ENCODE results near the gene FASTK. TPM values are rescaled to one million over a fixed set of nuclear protein-coding genes. Genes with fewer than 3 reads are reported as not detected.
A peak's percentile ranks its signal among the peaks of the same experiment; 100 is the strongest.

FASTK gene
- polyA plus RNA-seq, 1 experiment: 89.9 TPM

DNA sequence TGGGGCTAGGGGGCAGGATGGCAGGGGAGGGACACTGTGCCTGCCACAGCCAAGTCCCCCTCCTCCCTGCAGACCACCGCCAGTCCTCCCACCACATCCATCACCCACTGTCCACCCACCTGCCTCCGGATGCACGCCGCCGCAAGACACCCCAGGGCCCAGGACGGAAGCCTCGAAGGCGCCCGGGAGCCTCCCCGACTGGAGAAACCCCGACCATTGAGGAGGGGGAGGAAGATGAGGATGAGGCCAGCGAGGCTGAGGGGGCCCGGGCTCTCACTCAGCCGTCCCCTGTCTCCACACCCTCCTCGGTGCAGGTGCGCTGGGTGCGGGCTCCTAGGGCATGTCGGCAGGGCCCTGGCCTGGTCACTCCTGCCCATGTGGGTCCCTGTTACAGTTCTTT lies 16.2 kb downstream of the FASTK start:
- no peak for DNase-seq (ENCODE audit: low read depth)
- ChIA-PET POLR2A (no interaction called here), CTCF (interaction anchor here (1.0 kb wide), 1 partner anchor 46 kb away, joined by 3 read pairs; no protein-coding TSS in a partner anchor)
- no peaks in the 10 kb centered on the region for H3K27me3 ChIP-seq (ENCODE audit: control insufficient read depth, insufficient read depth, low read length)
- H3K36me3 ChIP-seq (ENCODE audit: control insufficient read depth, insufficient read depth, low read length): peaks cover 35% of the 10 kb centered on the region
- TF ChIP-seq, protein P1, sequence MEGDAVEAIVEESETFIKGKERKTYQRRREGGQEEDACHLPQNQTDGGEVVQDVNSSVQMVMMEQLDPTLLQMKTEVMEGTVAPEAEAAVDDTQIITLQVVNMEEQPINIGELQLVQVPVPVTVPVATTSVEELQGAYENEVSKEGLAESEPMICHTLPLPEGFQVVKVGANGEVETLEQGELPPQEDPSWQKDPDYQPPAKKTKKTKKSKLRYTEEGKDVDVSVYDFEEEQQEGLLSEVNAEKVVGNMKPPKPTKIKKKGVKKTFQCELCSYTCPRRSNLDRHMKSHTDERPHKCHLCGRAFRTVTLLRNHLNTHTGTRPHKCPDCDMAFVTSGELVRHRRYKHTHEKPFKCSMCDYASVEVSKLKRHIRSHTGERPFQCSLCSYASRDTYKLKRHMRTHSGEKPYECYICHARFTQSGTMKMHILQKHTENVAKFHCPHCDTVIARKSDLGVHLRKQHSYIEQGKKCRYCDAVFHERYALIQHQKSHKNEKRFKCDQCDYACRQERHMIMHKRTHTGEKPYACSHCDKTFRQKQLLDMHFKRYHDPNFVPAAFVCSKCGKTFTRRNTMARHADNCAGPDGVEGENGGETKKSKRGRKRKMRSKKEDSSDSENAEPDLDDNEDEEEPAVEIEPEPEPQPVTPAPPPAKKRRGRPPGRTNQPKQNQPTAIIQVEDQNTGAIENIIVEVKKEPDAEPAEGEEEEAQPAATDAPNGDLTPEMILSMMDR (IDR thresholded peaks at IDR 0.05; ENCODE audit: insufficient read depth, low read depth, low read length): no peak
- no peak overlapping the region for H3K4me3 ChIP-seq (ENCODE audit: low read depth, low read length)

DNA sequence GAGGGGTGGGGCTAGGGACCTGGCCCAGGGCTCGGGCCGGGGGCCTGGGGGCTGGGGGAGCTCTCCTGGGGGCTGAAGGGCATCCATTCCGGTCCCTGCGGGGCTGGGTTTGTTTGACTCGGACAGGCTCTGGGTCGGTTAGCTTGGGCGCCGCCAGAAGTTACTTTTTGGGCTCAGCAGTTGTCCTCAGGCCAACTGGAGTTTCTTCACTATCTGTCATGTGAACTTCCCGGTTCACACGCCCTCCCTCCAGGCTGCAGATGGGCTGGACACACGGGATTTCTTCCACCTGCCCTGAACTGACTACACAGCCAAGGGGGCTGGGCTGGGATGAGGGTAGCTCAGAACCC lies 17.4 kb downstream of the FASTK start:
- ChIA-PET CTCF (interaction anchor here (0.6 to 1.0 kb wide), 3 partner anchors 14 to 47 kb away, joined by 3 read pairs; no protein-coding TSS in a partner anchor), POLR2A (no interaction called here)

DNA sequence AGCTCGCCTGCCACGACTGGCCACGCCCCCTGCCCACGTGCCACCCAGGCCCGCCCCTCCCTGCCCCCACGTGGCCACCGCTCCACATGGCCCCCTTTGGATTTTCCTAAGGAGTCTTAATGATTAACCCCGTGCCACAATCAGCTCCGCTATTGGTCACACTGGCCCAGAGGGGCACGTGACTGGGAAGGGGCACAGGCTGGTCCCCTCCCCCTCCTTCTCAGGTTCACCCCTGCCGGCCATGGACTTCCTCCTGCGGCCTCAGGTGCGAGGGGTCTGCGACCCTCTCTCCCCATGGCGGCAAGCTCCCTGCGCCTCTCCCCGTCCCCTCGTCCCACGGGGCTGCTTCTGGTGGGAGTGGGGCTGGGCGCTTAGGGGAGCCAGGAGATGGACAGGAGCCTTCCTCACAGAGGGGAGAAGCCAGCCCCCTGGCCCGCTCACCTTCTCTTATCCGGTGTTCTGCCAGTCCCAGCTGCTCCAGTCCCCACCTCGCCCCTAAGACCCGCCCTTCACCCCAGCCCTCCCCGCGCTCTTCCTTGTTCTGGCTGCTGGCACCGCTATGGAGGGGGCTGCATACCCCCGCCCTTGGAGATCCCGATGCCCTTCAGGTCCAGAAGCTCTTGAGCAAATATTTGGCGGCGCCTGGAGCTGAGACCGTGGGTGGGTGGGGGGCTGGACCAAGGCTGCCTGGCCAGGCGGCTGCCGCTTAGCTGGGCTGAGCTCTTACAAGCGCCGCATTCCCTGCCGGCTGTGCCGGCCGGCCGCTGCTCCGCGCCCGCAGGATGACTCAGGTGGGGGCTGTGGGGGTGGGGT lies 18.0 kb downstream of the FASTK start:
- DNase-seq (ENCODE audit: low read depth): no peak
- H3K4me3 ChIP-seq (ENCODE audit: low read depth, low read length): peak overlapping the region; percentile 16
- CTCF ChIA-PET: interaction anchor here (0.6 to 2.5 kb wide), 4 partner anchors 15 to 44 kb away, joined by 3 to 5 read pairs (median 3); partner anchors contain the start of gene FASTK
- POLR2A ChIA-PET: interaction anchor here (0.6 kb wide), 2 partner anchors 13 to 79 kb away, joined by 4 to 5 read pairs; no protein-coding TSS in a partner anchor
- TF ChIP-seq, protein P1 (IDR thresholded peaks at IDR 0.05; ENCODE audit: insufficient read depth, low read depth, low read length): no peak
- H3K27me3 ChIP-seq (ENCODE audit: control insufficient read depth, insufficient read depth, low read length): no peaks in the 10 kb centered on the region
- peaks cover 26% of the 10 kb centered on the region for H3K36me3 ChIP-seq (ENCODE audit: control insufficient read depth, insufficient read depth, low read length)

More for the DNA sequence above, 17.4 kb downstream of the FASTK start:
- TF ChIP-seq, protein P1 (IDR thresholded peaks at IDR 0.05; ENCODE audit: insufficient read depth, low read depth, low read length): no peak
- H3K27me3 ChIP-seq (ENCODE audit: control insufficient read depth, insufficient read depth, low read length): no peaks in the 10 kb centered on the region
- H3K36me3 ChIP-seq (ENCODE audit: control insufficient read depth, insufficient read depth, low read length): peaks cover 30% of the 10 kb centered on the region
- H3K4me3 ChIP-seq (ENCODE audit: low read depth, low read length): peak overlapping the region; percentile 6; the same call in 1 of the 2 replicates
- no peak for DNase-seq (ENCODE audit: low read depth)

DNA sequence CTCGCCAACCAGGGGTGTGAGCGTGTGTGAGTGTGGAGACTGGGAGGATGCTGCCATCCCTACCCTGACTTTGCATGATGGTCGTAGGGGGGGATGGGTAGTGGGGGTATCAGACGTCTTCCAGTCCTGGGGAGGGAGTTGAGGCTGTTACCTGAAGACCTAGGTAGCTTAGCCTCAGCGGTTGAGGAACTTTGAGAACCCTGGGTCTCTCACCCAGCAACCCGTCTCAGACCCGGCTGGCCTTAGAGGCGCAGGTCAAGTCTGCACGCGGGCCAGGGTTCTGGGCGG lies 18.6 kb downstream of the FASTK start:
- POLR2A ChIA-PET: no interaction called here

More for the DNA sequence above, 18.6 kb downstream of the FASTK start:
- CTCF ChIA-PET: interaction anchor here (2.5 kb wide), 1 partner anchor 19 kb away, joined by 5 read pairs; the partner anchor contains the start of gene FASTK
- Histone ChIP-seq H3K4me3 (ENCODE audit: low read depth, low read length) (no peak overlapping the region), H3K27me3 (ENCODE audit: control insufficient read depth, insufficient read depth, low read length) (no peaks in the 10 kb centered on the region), H3K36me3 (ENCODE audit: control insufficient read depth, insufficient read depth, low read length) (peaks cover 22% of the 10 kb centered on the region)
- TF ChIP-seq, protein P1 (IDR thresholded peaks at IDR 0.05; ENCODE audit: insufficient read depth, low read depth, low read length): no peak
- DNase-seq (ENCODE audit: low read depth): no peak
